B cell (primary cell): ENCODE measurements around the gene ANKRD11. TPM values are rescaled to one million over a fixed set of nuclear protein-coding genes. Genes with fewer than 3 reads are reported as not detected.

Experiments
- ATAC-seq: fragments of 200-7000 bp; cut with Tn5 transposase; one replicate; pipeline ENCODE4 v1.10.0; 2021; ENCODE audit warnings: low read depth, mild to moderate bottlenecking, moderate number of reproducible peaks, moderate library complexity
- CTCF ChIA-PET: fragments of 350-600 bp; sonication (Branson Sonifier 250); formaldehyde crosslinking; loops from one replicate; lab custom pipeline; 2021; ENCODE audit warnings: antibody characterized with exemption, inconsistent platforms; lab: Charles Lee
- POLR2A ChIA-PET: fragments of 350-600 bp; sonication (Branson Sonifier 250); formaldehyde crosslinking; loops from one replicate; lab custom pipeline; 2021; ENCODE audit warnings: antibody characterized with exemption; lab: Charles Lee
- DNase-seq: peaks from one replicate; pipeline ENCODE4 v3.0.0; 2013
- H2AFZ ChIP-seq: 2 replicates; pipeline ENCODE4 v1.6.1; 2012; ENCODE audit warnings: mild to moderate bottlenecking, low read depth, low read length; ENCODE audit not compliant: insufficient read depth, poor library complexity, severe bottlenecking
- H3K27ac ChIP-seq, 2 donors: 1 replicate in 1 of 2; 2 replicates in 1 of 2; pipeline ENCODE4 v1.5.1; 2012 to 2013; ENCODE audit warnings: low read length in 2 of 2, mild to moderate bottlenecking in 2 of 2, moderate library complexity in 1 of 2
- H3K27me3 ChIP-seq, 4 experiments: fragments of 200-600 bp in 1 of 4; sonication (generic) in 1 of 4; replicated peaks in 1 of 4; 1 replicate in 2 of 4; 2 replicates in 2 of 4; pipeline versions ENCODE4 v1.6.1 to v1.7.0; 2013 to 2016; ENCODE audit warnings: low read length in 3 of 4, mild to moderate bottlenecking in 2 of 4, mixed read lengths in 1 of 4, moderate library complexity in 1 of 4; ENCODE audit not compliant: insufficient read depth in 4 of 4, control insufficient read depth in 3 of 4; ENCODE audit errors: control extremely low read depth in 1 of 4
- H3K36me3 ChIP-seq, 2 experiments: replicated peaks in 1 of 2; 1 replicate in 1 of 2; 2 replicates in 1 of 2; pipeline versions ENCODE4 v1.6.1 to v1.7.1; 2013; ENCODE audit warnings: low read length in 1 of 2; ENCODE audit not compliant: insufficient read depth in 2 of 2, control insufficient read depth in 1 of 2; ENCODE audit errors: control extremely low read depth in 1 of 2, extremely low read depth in 1 of 2
- H3K4me1 ChIP-seq, 2 donors: fragments of 200-600 bp in 1 of 2; sonication (generic) in 1 of 2; 1 replicate in 1 of 2; 2 replicates in 1 of 2; pipeline versions ENCODE4 v1.5.1 to v1.6.1; 2013 to 2017; ENCODE audit warnings: low read length in 2 of 2; ENCODE audit not compliant: control insufficient read depth in 2 of 2, insufficient read depth in 2 of 2
- H3K4me2 ChIP-seq: replicated peaks from 2 replicates; pipeline ENCODE3; 2012; ENCODE audit warnings: mild to moderate bottlenecking, low read depth, low read length; ENCODE audit not compliant: poor library complexity, severe bottlenecking
- H3K4me3 ChIP-seq, 5 experiments: fragments of 200-600 bp in 1 of 5; sonication (generic) in 1 of 5; 1 replicate in 3 of 5; 2 replicates in 2 of 5; pipeline versions ENCODE4 v1.5.1 to v1.7.0; 2011 to 2016; ENCODE audit warnings: low read length in 4 of 5, mild to moderate bottlenecking in 4 of 5, low read depth in 2 of 5, control low read depth in 1 of 5, moderate library complexity in 1 of 5; ENCODE audit not compliant: insufficient read depth in 1 of 5; ENCODE audit errors: control extremely low read depth in 1 of 5, extremely low read depth in 1 of 5
- H3K79me2 ChIP-seq: fragments of 200-600 bp; sonication (generic); one replicate; pipeline ENCODE4 v1.6.0; 2016; ENCODE audit warnings: low read length; ENCODE audit not compliant: control insufficient read depth, insufficient read depth
- H3K9ac ChIP-seq: fragments of 200-600 bp; sonication (generic); 2 replicates; pipeline ENCODE4 v1.6.1; 2017; ENCODE audit warnings: mild to moderate bottlenecking, low read length, moderate library complexity
- H3K9me3 ChIP-seq, 3 donors: one replicate each; pipeline versions ENCODE4 v1.6.1 to v1.7.1; 2013; ENCODE audit warnings: low read length in 2 of 3; ENCODE audit not compliant: control insufficient read depth in 2 of 3, insufficient read depth in 1 of 3; ENCODE audit errors: control extremely low read depth in 1 of 3
- H4K20me1 ChIP-seq: 2 replicates; pipeline ENCODE4 v1.6.0; 2012; ENCODE audit warnings: mild to moderate bottlenecking, low read length; ENCODE audit not compliant: insufficient read depth, control insufficient read depth, poor library complexity, severe bottlenecking
- H3K27ac Mint-ChIP-seq: one replicate; pipeline ENCODE4 v1.8.0; 2021; ENCODE audit warnings: mixed read lengths
- H3K27me3 Mint-ChIP-seq: one replicate; pipeline ENCODE4 v1.8.0; 2021; ENCODE audit warnings: mixed read lengths
- H3K4me1 Mint-ChIP-seq: one replicate; pipeline ENCODE4 v1.8.0; 2021; ENCODE audit warnings: mixed read lengths
- H3K4me3 Mint-ChIP-seq: one replicate; pipeline ENCODE4 v1.8.0; 2021; ENCODE audit warnings: mixed read lengths
- H3K9me3 Mint-ChIP-seq: one replicate; pipeline ENCODE4 v1.8.0; 2022; ENCODE audit warnings: mixed read lengths; ENCODE audit not compliant: insufficient read depth
- EZH2 ChIP-seq: IDR thresholded peaks from 2 replicates; pipeline ENCODE4 v1.6.1; 2012; ENCODE audit warnings: borderline replicate concordance, low read depth, mild to moderate bottlenecking, moderate library complexity, low read length; ENCODE audit not compliant: insufficient read depth, poor library complexity, severe bottlenecking
- WGBS: methylation state at CpG from one replicate; pipeline ENCODE4 v1.1.5; 2013; ENCODE audit warnings: missing lambda C conversion rate; ENCODE audit not compliant: insufficient coverage; 5-methylcytosine and 5-hydroxymethylcytosine counted together
- intact Hi-C: fragments of 100-400 bp; cut with micrococcal nuclease; formaldehyde crosslinking; loops from one replicate; pipeline ENCODE4 v1.10.0; 2022
- polyA plus RNA-seq: library from polyadenylated mRNA; depleted of rRNA; stranded (reverse); fragments of >200 nt; gene quantifications from 2 replicates; pipeline ENCODE4 v1.2.3, GENCODE V29; 2012
- total RNA-seq, 2 donors: library from RNA; stranded (reverse); fragments of 120-200 nt in 1 of 2; gene quantifications; 1 replicate in 1 of 2; 2 replicates in 1 of 2; pipeline versions ENCODE4 v1.2.3 to v1.2.4, GENCODE V29; 2013 to 2022
- TF ChIP-seq, protein P1 (sequence below): fragments of 200-600 bp; IDR thresholded peaks from one replicate; pipeline ENCODE4 v1.8.0; 2022; ENCODE audit warnings: antibody characterized with exemption, mild to moderate bottlenecking

ANKRD11 gene
- total and polyA plus RNA-seq, 2 donors (not counting 1 experiment from before 2014, with no cell fraction given): 67.9 to 314 TPM

DNA sequence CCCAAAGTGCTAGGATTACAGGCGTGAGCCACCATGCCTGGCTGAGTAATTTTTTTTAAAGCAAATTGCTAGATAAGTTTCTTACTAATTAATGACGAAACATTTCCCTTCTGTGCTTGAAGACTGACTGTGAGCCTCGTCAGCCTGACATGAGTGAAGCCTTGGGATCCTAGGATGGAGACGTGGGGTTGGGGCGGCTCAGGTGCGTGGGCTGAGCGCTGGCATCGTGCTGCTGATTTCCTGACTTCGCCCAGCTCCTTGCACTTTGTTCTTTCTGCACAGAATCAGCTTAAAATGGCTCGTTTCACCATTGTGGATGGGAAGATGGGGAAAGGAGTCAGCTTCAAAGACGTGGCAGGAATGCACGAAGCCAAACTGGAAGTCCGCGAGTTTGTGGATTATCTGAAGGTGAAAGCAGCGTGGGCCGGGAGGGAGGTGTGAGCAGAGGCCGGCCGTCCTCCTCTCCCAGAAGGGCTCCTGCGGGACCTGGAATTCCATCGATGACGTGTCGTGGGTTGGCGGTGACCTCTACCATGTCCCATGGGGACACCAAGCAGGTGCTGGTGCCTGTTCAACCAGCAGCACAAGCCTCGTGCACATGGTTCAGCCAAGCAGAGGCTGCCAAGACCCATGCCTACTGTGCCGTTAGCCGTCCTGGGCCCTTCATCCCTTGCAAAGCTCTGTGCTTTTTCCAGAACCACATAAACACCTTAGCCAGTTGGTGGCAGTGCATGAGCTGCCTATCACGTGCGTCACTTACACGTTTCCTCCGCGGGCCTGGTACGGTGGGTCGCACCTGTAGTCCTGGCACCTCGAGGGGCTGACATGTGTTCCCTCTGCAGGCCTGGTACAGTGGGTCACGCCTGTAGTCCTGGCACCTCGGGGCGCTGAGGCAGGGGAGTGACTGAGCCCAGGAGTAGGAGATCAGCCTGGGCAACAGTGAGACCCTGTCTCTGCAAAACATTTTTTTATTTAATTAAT is 40.3 kb upstream of the ANKRD11 start:
- H3K4me3 Mint-ChIP-seq: no peak overlapping the region
- POLR2A ChIA-PET: no interaction called here
- H3K9me3 Mint-ChIP-seq: no peaks in the 10 kb centered on the region
- ATAC-seq: no peak
- intact Hi-C loops: no loop called here
- TF ChIP-seq EZH2: no peak
- TF ChIP-seq, protein P1, sequence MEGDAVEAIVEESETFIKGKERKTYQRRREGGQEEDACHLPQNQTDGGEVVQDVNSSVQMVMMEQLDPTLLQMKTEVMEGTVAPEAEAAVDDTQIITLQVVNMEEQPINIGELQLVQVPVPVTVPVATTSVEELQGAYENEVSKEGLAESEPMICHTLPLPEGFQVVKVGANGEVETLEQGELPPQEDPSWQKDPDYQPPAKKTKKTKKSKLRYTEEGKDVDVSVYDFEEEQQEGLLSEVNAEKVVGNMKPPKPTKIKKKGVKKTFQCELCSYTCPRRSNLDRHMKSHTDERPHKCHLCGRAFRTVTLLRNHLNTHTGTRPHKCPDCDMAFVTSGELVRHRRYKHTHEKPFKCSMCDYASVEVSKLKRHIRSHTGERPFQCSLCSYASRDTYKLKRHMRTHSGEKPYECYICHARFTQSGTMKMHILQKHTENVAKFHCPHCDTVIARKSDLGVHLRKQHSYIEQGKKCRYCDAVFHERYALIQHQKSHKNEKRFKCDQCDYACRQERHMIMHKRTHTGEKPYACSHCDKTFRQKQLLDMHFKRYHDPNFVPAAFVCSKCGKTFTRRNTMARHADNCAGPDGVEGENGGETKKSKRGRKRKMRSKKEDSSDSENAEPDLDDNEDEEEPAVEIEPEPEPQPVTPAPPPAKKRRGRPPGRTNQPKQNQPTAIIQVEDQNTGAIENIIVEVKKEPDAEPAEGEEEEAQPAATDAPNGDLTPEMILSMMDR: no peak
- no peaks in the 10 kb centered on the region for H3K27me3 Mint-ChIP-seq
- Histone ChIP-seq H3K27ac (no peak overlapping the region), H3K4me1 (peaks cover 29 to 30% of the 10 kb centered on the region in 2 donors), H3K9me3 (no peaks in the 10 kb centered on the region), H3K79me2 (peaks cover 58% of the 10 kb centered on the region), H3K4me2 (no peak overlapping the region), H2AFZ (no peak overlapping the region), H3K36me3 (peaks cover 10 to 52% of the 10 kb centered on the region in 2 experiments), H3K4me3 (no peak overlapping the region), H3K27me3 (no peaks in the 10 kb centered on the region), H3K9ac (no peak overlapping the region), H4K20me1 (peaks cover 18% of the 10 kb centered on the region)
- no peak overlapping the region for H3K27ac Mint-ChIP-seq
- peaks cover 29% of the 10 kb centered on the region for H3K4me1 Mint-ChIP-seq
- CTCF ChIA-PET: no interaction called here
- 96% methylated on average over 36 of the region's 37 CpGs for WGBS
- DNase-seq: no peak

DNA sequence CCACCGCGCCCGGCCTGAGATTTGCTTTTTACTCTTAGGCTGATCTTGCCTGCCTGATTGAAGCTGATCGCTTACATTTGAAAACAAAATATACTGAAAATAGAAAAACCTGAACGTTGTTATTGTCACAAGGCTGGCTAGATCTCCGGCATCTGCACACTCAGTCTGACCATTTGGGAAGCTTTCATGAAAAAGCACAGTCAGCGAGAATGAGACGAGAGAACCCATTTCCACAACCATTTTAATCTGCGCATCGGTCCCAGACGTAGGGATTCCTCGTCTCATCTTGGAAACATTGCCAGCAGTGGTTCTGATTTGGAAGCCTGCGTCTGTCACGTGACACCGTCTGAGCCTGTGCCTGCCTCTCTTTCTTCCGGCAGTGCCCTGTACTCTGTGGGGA is 38.7 kb upstream of the ANKRD11 start:
- no peaks in the 10 kb centered on the region for H3K27me3 ChIP-seq
- WGBS: 88% methylated on average over 16 of the region's 16 CpGs
- ChIA-PET POLR2A (no interaction called here), CTCF (no interaction called here)
- H3K27me3 Mint-ChIP-seq: no peaks in the 10 kb centered on the region
- H3K9ac ChIP-seq: no peak overlapping the region
- no peaks in the 10 kb centered on the region for H3K9me3 ChIP-seq
- H4K20me1 ChIP-seq: peaks cover 19% of the 10 kb centered on the region
- DNase-seq: no peak
- no peak overlapping the region for H3K4me3 ChIP-seq
- H3K27ac Mint-ChIP-seq: no peak overlapping the region
- intact Hi-C loops: no loop called here
- H3K9me3 Mint-ChIP-seq: no peaks in the 10 kb centered on the region
- no peak for ATAC-seq
- H3K79me2 ChIP-seq: peaks cover 53% of the 10 kb centered on the region
- H3K27ac ChIP-seq: no peak overlapping the region
- H3K4me1 ChIP-seq: peaks cover 24 to 26% of the 10 kb centered on the region in 2 donors
- H3K4me1 Mint-ChIP-seq: peaks cover 24% of the 10 kb centered on the region
- no peak overlapping the region for H3K4me2 ChIP-seq
- H3K4me3 Mint-ChIP-seq: no peak overlapping the region
- no peak for TF ChIP-seq EZH2
- TF ChIP-seq, protein P1: no peak
- H2AFZ ChIP-seq: no peak overlapping the region
- H3K36me3 ChIP-seq: peaks cover 12 to 52% of the 10 kb centered on the region in 2 experiments
